Activated T-cell treated with anti-CD3 and anti-CD28 coated beads for 4 hours (primary cell): Measurements from ENCODE around the gene IL21R.
"Not testable (repeated sequence)": the region's sequence is repeated elsewhere in the genome, so short reads cannot be mapped to it uniquely, and the experiment has no call there.

Experiments
- DNase-seq: peaks from one replicate; pipeline ENCODE4 v3.0.0-alpha.2; 2020

The IL21R gene

GRCh38 chr16:27377666-27378485 is 24.1 kb upstream of the IL21R start:
- no peak for DNase-seq

GRCh38 chr16:27378871-27379481 is 23.0 kb upstream of the IL21R start:
- DNase-seq = no peak

- no peak for DNase-seq
Measured at GRCh38 chr16:27379919-27380318, 22.1 kb upstream of the IL21R start.

- no peak for DNase-seq
Measured at GRCh38 chr16:27381236-27381635, 20.7 kb upstream of the IL21R start.

GRCh38 chr16:27381974-27382855 is 19.8 kb upstream of the IL21R start:
- no peak for DNase-seq

- no peak for DNase-seq
Measured at GRCh38 chr16:27383556-27384243, 18.3 kb upstream of the IL21R start.

GRCh38 chr16:27384425-27384824 is 17.5 kb upstream of the IL21R start:
- no peak for DNase-seq

- DNase-seq = no peak
Measured at GRCh38 chr16:27385398-27385797, 16.6 kb upstream of the IL21R start.

GRCh38 chr16:27386674-27387073 is 15.3 kb upstream of the IL21R start:
- DNase-seq = no peak

- DNase-seq = no peak
Measured at GRCh38 chr16:27387724-27388123, 14.2 kb upstream of the IL21R start.

- DNase-seq = no peak
Measured at GRCh38 chr16:27389272-27389961, 12.6 kb upstream of the IL21R start.

- no peak for DNase-seq
Measured at GRCh38 chr16:27390151-27390550, 11.8 kb upstream of the IL21R start.

GRCh38 chr16:27392671-27393070 is 9.3 kb upstream of the IL21R start:
- no peak for DNase-seq

- DNase-seq = no peak
Measured at GRCh38 chr16:27394516-27394915, 7.5 kb upstream of the IL21R start.

- DNase-seq = not testable (repeated sequence)
Measured at GRCh38 chr16:27398341-27398893, 3.6 kb upstream of the IL21R start.

GRCh38 chr16:27398894-27399853 is 2.8 kb upstream of the IL21R start:
- no peak for DNase-seq

- no peak for DNase-seq
Measured at GRCh38 chr16:27399969-27400368, 2.0 kb upstream of the IL21R start.

- DNase-seq = no peak
Measured at GRCh38 chr16:27400751-27401620, 988 bp upstream of the IL21R start.

- no peak for DNase-seq
Measured at GRCh38 chr16:27402569-27402963, 592 bp downstream of the IL21R start.
